Stimulated activated CD8-positive, alpha-beta memory T cell treated with anti-CD3 and anti-CD28 coated beads, Interleukin-12 subunit alpha, Interleukin-12 subunit beta, amount 100 ng/mL, for 4 hours (primary cell): ENCODE results near the gene AUTS2.
"Not testable (repeated sequence)": the region's sequence is repeated elsewhere in the genome, so short reads cannot be mapped to it uniquely, and the experiment has no call there.

Experiments
- DNase-seq: peaks from one replicate; pipeline ENCODE4 v3.0.0-alpha.2; 2020; ENCODE audit warnings: low read depth

AUTS2 gene

GRCh38 chr7:70634610-70635068, 1036.4 kb downstream of the AUTS2 start:
- no peak for DNase-seq

GRCh38 chr7:70635633-70636032, 1037.4 kb downstream of the AUTS2 start:
- DNase-seq = no peak

GRCh38 chr7:70636169-70636568, 1037.9 kb downstream of the AUTS2 start:
- DNase-seq = no peak

DNA sequence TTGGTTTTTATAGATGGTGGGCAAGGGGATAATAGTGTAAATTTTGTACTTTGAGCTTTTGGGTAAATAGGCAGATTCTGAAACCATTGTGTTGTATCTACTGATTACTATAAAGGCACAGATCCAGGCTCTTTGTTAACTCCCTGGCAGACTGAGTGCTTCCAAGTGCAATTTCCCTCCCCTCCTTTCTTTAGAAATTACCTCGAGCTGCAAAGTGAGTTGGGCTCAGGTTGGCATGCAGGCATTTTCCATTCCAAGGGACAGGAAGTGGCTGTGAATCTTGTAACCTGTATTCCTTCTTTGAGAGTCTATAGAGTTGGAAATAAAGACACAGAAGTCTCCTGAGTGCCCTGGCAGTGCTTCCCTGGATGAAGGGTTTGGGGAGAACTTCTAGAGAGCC, 1039.5 kb downstream of the AUTS2 start:
- DNase-seq = no peak

GRCh38 chr7:70638158-70639107, 1040.2 kb downstream of the AUTS2 start:
- DNase-seq = no peak

DNA sequence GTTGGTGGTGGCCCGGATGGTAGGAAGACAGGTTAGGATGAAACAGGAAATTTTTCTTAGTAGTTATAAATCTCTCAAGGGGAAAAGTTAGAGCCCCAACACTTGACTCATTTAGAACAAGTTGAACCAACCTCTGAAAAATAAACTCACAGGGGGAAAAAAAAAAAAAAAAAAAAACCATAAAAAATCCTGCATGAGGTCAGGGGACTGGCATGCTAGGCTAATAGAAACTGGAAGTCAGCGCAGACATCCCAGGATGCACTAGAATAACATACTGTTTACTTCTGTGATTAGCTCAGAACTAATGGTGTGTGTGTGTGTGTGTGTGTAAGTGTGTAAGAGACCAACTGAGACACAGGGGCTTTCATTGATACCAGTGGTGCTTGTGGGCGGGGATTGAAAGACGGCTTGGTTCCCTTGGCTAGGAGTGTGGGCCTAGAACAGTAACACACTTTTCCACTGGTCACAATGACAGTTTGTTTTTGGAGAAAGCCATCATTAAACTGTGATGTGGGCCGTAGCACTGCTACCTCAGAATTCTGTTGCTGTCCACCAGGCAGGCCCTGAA, 1042.1 kb downstream of the AUTS2 start:
- DNase-seq = no peak

GRCh38 chr7:70641882-70642281, 1043.6 kb downstream of the AUTS2 start:
- no peak for DNase-seq

- no peak for DNase-seq
Measured at GRCh38 chr7:70645279-70645678, 1047.0 kb downstream of the AUTS2 start.

DNA sequence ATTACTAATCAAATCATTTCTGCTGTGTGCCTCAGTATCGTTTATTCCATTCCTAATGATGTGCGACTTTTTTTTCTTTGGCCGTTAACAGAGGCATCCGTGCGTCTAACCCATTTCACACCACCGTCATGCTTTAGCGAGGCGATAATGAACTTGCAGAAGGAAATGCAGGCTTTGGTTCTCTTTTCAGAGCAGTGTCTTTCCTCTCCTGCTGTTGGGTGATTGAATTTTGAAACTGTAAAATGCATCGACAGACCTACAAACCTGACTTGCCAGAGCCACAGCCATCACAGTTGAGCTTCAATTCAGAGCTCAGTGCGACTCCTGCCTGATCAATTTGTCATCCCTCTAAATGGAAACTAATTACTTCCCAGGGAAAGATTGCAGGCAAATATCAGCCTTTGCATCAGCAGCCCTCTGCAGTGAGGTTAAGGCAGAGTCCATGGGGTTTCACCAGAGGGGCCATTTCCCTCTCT, 1047.6 kb downstream of the AUTS2 start:
- DNase-seq = no peak

- DNase-seq = no peak
Measured at GRCh38 chr7:70646536-70647248, 1048.4 kb downstream of the AUTS2 start.

DNA sequence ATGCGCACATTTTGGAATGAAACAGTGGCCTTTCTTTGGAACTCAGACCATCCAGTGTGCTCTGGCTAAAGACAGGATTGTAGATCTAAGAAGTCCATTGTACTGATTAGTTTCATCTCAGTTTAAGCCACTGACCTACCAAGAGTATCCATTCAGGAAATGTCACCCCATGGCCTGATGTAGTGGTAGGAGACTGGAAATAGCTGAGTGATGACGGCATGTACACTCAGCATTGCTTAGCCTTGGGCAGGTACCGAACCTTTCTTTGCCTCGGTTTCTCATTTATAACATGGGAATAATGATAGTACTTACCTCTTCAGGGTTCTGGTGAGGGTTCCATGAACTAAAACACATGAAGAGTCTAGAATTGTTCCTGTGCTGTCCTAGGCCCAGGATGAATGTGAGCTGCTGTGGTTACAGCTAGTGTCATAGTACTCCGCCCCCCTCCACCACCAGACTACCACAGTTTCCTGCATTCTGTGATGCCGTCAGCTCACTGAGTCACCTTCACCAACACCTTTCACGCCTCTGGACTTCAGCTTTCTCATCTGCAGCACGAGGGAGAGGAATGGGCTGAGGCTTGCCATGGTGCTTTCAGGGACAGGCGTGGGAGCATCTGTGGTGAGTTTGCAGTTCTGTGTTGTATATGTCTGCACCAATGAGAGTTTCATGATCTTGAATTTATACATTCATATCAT, 1049.7 kb downstream of the AUTS2 start:
- DNase-seq = peak; percentile 74

GRCh38 chr7:70648499-70648861, 1050.2 kb downstream of the AUTS2 start:
- DNase-seq = not testable (repeated sequence)

GRCh38 chr7:70649323-70649722, 1051.0 kb downstream of the AUTS2 start:
- DNase-seq = no peak

DNA sequence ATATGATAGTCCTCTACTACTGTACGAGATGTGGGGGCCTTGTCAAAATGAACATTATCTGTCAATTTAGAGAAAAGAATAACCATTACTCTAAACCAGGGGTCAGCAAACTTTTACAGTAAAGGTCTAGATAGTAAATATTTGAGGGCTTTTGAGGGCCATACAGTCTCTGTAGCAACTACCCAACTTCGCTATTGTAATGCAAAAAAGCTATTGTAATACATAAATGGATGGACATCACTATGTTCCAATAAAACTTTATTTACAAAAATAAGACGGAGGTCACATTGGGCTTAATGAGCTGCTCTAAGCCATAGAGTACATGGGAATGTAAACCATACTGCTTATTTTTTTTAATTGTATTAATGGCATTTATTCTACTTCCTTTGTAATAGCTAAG, 1055.9 kb downstream of the AUTS2 start:
- DNase-seq = no peak

DNA sequence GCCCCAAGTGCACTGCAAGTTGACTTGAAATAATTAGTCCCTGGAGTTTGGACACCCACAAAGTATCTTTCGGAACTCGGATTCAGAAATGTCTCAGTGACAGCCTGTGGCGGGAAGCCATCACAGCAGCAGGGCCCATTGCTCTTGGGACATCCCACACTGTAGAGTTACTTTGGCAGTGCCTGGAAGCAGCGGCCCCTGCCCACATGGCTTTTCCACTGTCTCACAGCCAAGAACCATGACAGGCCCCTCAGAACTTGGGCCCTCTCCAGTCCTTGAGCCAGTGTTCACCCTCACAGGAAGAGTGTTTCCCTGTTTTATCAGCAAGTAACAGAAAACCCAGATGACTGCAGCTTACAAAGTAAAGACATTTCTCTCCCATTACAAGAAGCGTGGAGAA, 1056.7 kb downstream of the AUTS2 start:
- DNase-seq = no peak

DNA sequence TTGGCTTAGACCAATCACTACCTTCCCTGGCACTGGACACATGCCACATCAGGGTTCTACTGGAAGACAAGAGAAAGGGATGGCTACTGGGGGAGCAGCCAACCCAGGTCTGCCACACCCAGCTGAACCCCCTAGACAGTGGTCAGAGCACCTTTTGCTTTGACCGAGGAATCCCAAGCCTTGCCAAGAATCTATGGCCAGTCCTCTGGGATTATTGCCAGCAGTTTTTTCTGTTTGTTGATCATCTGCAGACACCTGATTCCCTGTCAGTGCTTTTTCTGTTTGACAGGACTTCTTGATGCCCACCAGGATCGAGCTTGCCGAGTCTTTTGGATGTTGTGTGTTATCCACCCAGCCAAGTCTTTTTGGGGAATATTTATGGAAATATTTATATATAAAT, 1057.4 kb downstream of the AUTS2 start:
- DNase-seq = no peak

- DNase-seq = no peak
Measured at GRCh38 chr7:70657571-70657970, 1059.3 kb downstream of the AUTS2 start.

DNA sequence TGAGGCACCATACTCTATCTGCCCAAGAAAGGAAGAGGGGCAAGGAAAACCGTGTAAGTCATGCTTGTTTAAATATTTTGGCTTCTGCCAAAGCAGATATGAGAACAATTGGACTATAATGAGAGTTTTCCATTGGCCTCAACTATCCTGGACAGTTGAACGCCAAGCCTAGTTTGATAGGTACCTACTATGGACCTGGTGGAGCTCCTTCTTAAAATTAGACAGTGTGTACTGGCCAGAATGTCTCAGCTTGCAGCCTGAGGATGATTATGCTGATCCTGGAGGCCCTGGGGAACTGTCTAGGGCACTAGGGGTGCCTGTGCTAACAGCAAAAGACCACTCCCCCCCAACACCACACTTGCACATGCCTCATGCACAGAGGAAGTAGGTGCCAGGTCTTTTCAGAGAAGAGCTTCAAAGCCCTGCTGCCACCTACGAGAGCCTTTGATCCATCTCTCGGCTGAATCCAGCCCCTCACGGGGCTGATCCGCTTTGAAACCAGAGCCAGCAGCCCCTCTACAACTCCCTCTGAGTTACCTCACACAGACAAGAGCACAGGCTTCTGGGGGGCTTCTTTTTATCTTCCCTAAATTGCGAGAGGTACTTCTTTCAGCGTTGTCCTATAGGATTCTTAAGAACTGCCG, 1059.8 kb downstream of the AUTS2 start:
- DNase-seq = no peak

- no peak for DNase-seq
Measured at GRCh38 chr7:70659263-70659662, 1061.0 kb downstream of the AUTS2 start.

DNA sequence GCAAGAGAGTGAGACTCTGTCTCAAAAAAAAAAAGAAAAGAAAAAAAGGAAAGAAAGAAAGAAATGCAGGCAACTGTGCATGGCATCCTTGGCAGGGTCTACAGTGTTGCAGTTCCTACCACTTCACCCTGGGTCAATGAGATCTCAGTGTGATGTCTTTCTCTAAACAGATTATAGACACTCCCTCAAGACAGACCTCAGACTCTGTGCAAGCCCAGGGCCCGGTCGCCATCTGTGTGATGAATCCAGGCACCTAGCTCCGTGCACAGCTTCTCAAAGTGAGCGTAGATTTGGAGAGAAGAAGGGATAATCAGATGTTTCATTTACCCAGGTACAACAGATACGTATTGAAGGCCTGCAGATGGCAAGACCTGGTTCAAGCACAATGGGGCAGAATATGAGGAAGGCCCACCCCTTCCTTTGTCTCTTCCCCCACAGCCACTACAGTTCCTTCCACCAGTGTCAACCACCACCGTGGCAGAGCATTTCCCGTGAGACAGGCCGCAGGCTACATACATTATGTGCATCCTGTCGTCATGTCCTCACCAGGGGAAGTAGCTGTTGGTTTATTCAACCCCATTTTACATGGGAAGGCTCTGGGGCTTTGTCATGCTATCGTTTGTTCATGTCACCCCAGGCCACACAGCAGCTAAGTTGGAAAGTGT, 1062.0 kb downstream of the AUTS2 start:
- peak; percentile 34 for DNase-seq

DNA sequence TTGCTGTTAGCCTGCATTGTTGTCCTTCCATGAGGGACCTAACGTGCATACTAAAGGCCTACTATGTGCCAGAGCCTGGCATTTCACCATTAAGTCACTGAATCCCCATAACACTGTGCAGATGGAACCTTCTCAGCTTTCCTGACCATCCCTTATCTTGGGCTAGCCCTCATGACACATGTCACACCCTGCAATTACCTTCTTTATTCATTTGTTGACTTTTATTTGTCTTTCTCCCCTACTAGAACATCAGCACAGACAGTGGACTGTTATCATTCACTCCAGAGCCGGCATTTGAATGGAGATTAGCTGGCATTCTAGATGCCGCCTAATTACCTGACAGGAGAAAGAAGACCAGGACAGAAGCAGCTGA, 1062.5 kb downstream of the AUTS2 start:
- no peak for DNase-seq
